ENCODE measurements around the gene FOXP4. TPM values are rescaled to one million over a fixed set of nuclear protein-coding genes. Genes with fewer than 3 reads are reported as not detected.

Gene FOXP4
- total and polyA plus RNA-seq, 2 experiments from 2014 or later, result 1.1 to 3.9 TPM

- H3K27me3 ChIP-seq (replicated peaks; ENCODE audit: insufficient read depth), result peaks cover 69% of the 10 kb centered on the region
- no peak overlapping the region for H3K4me2 ChIP-seq (ENCODE audit: unreplicated experiment)
- no peaks in the 10 kb centered on the region for H3K9me3 ChIP-seq (ENCODE audit: low read depth)
- no peak overlapping the region for H3K27ac ChIP-seq
- no peak for DNase-seq
- peaks cover 5% of the 10 kb centered on the region; the same call in 1 of the 2 replicates for H3K4me1 ChIP-seq (ENCODE audit: insufficient read depth)
- H3K9me2 ChIP-seq (ENCODE audit: insufficient read depth), result no peaks in the 10 kb centered on the region
- H3K36me3 ChIP-seq (ENCODE audit: low read depth), result no peaks in the 10 kb centered on the region
- no peaks in the 10 kb centered on the region for H4K20me1 ChIP-seq (ENCODE audit: insufficient read depth)
- H3K4me3 ChIP-seq, result no peak overlapping the region
- H3K9ac ChIP-seq, result no peak overlapping the region
- in situ Hi-C loops (cut with MboI), result no loop called here
- no peaks in the 10 kb centered on the region for H3F3A ChIP-seq (ENCODE audit: insufficient read depth)
- no peaks in the 10 kb centered on the region for H3K79me2 ChIP-seq (ENCODE audit: insufficient read depth)
- no peak overlapping the region for H2AFZ ChIP-seq
- TF ChIP-seq EZH2phosphoT487 (IDR thresholded peaks at IDR 0.05; ENCODE audit: insufficient read depth, low read depth), result 0 out of 2 replicates have a peak, but pooled peaks have one; percentile 33
- no peak for TF ChIP-seq EZH2 (IDR thresholded peaks at IDR 0.05; ENCODE audit: insufficient read depth, poor library complexity, severe bottlenecking)
- WGBS, 2 experiments (ENCODE audit: low coverage in 1 of 2, low lambda C conversion rate in 2 of 2, missing lambda C conversion rate in 2 of 2), result 10 to 21% methylated on average over 33 to 51 of the region's 54 CpGs
These were observed 91.2 kb downstream of the FOXP4 start for GRCh38 chr6:41637194-41638001.

GRCh38 chr6:41638002-41638934 lies 92.1 kb downstream of the FOXP4 start, which contains the start of gene MDFI:
MDFI (plus strand) TSS chr6:41638468; CDS start chr6:41638750, 282 bp downstream.
- H2AFZ ChIP-seq, result no peak within 1 kb of the TSS
- H3K4me3 ChIP-seq, result no peak within 1 kb of the TSS
- no peaks in the 10 kb centered on the region for H4K20me1 ChIP-seq (ENCODE audit: insufficient read depth)
- H3K4me1 ChIP-seq (ENCODE audit: insufficient read depth), result peaks cover 5% of the 10 kb centered on the region; the same call in 1 of the 2 replicates
- H3K9me2 ChIP-seq (ENCODE audit: insufficient read depth), result no peaks in the 10 kb centered on the region
- peaks cover 63% of the 10 kb centered on the region for H3K27me3 ChIP-seq (replicated peaks; ENCODE audit: insufficient read depth)
- H3K27ac ChIP-seq, result no peak within 1 kb of the TSS
- H3F3A ChIP-seq (ENCODE audit: insufficient read depth), result no peaks in the 10 kb centered on the region
- no peaks in the 10 kb centered on the region for H3K9me3 ChIP-seq (ENCODE audit: low read depth)
- peak within 1 kb of the TSS; percentile 45 for H3K4me2 ChIP-seq (ENCODE audit: unreplicated experiment)
- no peaks in the 10 kb centered on the region for H3K36me3 ChIP-seq (ENCODE audit: low read depth)
- 4 to 5% methylated on average over 28 to 85 of the region's 86 CpGs for WGBS, 2 experiments (ENCODE audit: low coverage in 1 of 2, low lambda C conversion rate in 2 of 2, missing lambda C conversion rate in 2 of 2)
- no peaks in the 10 kb centered on the region for H3K79me2 ChIP-seq (ENCODE audit: insufficient read depth)
- in situ Hi-C loops (cut with MboI), result no loop called here
- DNase-seq, result no peak
- no peak within 1 kb of the TSS for H3K9ac ChIP-seq
- TF ChIP-seq EZH2 (IDR thresholded peaks at IDR 0.05; ENCODE audit: insufficient read depth, poor library complexity, severe bottlenecking) (no peak), EZH2phosphoT487 (IDR thresholded peaks at IDR 0.05; ENCODE audit: insufficient read depth, low read depth) (no peak)

DNA sequence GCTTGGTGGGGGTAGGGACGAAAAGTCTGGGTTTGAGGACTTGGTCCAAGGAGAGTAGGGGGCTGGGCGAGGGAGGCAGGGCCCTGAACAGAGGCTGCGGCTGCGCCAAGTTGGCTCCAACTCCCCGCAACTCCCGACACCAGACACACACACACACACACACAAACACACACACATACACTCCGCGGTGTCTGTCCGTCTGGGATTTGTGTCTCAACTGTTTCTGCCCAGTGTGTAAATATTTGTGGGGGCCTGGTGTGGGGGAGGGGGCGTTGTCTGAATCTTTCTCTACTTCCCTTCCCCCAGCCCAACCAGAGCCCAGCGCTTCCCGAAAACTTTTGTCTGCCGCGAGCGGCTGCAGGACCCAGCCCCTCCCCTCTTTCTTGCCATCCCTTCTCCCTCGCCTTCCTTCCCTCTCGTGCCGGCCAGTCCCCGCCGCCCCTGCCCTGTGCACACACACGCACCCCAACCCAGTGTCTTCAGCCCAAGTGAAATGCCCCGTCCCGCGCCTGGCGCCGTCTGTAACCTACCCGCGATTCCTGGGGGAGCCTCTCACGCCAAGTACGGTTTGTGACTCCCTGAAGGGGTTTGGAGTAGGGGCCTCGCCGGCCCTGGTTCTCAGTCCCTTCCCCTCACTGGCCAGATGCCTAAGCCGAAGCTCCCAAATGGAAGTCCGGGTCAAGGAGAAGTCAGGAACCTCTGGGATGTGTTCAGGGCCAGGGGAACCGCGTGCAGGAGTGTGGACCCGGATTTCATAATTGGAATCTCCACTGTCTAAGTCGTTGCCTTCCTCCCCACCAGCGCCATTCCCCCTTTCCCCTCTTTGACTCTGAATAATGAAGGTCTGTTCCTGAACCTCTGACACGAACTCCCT lies 93.0 kb downstream of the FOXP4 start:
- Histone ChIP-seq H3K4me1 (ENCODE audit: insufficient read depth) (peaks cover 5% of the 10 kb centered on the region; the same call in 1 of the 2 replicates), H3K79me2 (ENCODE audit: insufficient read depth) (no peaks in the 10 kb centered on the region), H3K4me2 (ENCODE audit: unreplicated experiment) (no peak overlapping the region), H3K27ac (no peak overlapping the region), H3K9me2 (ENCODE audit: insufficient read depth) (no peaks in the 10 kb centered on the region), H3K27me3 (replicated peaks; ENCODE audit: insufficient read depth) (peaks cover 66% of the 10 kb centered on the region), H3K9ac (no peak overlapping the region), H3K9me3 (ENCODE audit: low read depth) (no peaks in the 10 kb centered on the region), H4K20me1 (ENCODE audit: insufficient read depth) (no peaks in the 10 kb centered on the region), H2AFZ (no peak overlapping the region), H3F3A (ENCODE audit: insufficient read depth) (no peaks in the 10 kb centered on the region), H3K36me3 (ENCODE audit: low read depth) (no peaks in the 10 kb centered on the region), H3K4me3 (no peak overlapping the region)
- WGBS, 2 experiments (ENCODE audit: low coverage in 1 of 2, low lambda C conversion rate in 2 of 2, missing lambda C conversion rate in 2 of 2), result 25 to 29% methylated on average over 35 to 40 of the region's 40 CpGs
- TF ChIP-seq EZH2 (IDR thresholded peaks at IDR 0.05; ENCODE audit: insufficient read depth, poor library complexity, severe bottlenecking) (peak; percentile 57), EZH2phosphoT487 (IDR thresholded peaks at IDR 0.05; ENCODE audit: insufficient read depth, low read depth) (0 out of 2 replicates have a peak, but pooled peaks have one; percentile 49)
- in situ Hi-C loops (cut with MboI), result no loop called here
- DNase-seq, result no peak
